ENCODE data around the gene ZNF467. TPM values are rescaled to one million over a fixed set of nuclear protein-coding genes. Genes with fewer than 3 reads are reported as not detected.

Gene ZNF467
- total RNA-seq, 1 donor from 2014 or later, result 2.1 TPM

DNA sequence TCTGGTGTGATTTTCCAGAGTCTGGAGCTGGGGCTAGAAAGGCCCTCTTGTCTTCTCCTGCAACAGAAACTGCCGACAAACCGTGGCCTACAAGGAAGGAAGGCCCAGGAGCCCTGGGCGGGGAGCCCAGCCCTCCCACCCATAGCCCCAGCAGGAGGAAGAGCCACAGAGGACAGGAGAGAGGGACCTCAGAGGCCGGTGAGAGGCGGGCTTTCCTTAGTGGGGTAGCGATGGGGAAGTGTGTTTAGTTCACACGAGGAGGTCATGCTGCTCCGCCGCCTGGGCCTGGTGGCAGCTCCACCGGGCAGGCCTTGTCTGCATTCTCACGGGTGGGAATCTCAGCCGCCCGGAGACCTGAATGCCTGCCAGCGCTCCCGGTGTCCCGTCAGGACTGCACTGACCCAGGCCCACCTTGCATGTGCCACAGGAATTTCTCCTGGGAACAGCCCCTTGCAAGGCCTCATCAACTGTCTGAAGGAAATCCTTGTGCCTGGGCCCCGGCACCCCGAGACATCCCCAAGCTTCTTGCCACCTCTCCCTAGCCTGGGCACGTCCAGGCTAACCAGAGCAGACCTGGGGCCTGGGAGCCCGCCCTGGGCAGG is 50.9 kb downstream of the ZNF467 start:
- H3K36me3 ChIP-seq (ENCODE audit: control insufficient read depth in 3 of 3, insufficient read depth in 3 of 3, low read length in 3 of 3), result peaks cover 37 to 50% (median 42%) of the 10 kb centered on the region in 3 donors

GRCh38 chr7:149721084-149721601 is 52.2 kb downstream of the ZNF467 start:
- Histone ChIP-seq H3K4me1 (ENCODE audit: control insufficient read depth in 3 of 3, insufficient read depth in 3 of 3, low read length in 3 of 3) (peaks cover 25 to 42% (median 41%) of the 10 kb centered on the region in 3 donors), H3K9ac (ENCODE audit: low read depth in 1 of 3, low read length in 3 of 3) (no peak overlapping the region), H3K4me3 (ENCODE audit: low read length in 3 of 3) (no peak overlapping the region), H3K36me3 (ENCODE audit: control insufficient read depth in 3 of 3, insufficient read depth in 3 of 3, low read length in 3 of 3) (peaks cover 36 to 44% (median 38%) of the 10 kb centered on the region in 3 donors), H3K9me3 (ENCODE audit: control insufficient read depth in 3 of 3, low read length in 3 of 3) (no peaks in the 10 kb centered on the region), H3K27me3 (ENCODE audit: control insufficient read depth in 3 of 3, insufficient read depth in 3 of 3, low read length in 3 of 3) (no peaks in the 10 kb centered on the region), H3K27ac (ENCODE audit: low read depth, low read length) (no peak overlapping the region)

More for the DNA sequence above, 50.9 kb downstream of the ZNF467 start:
- H3K4me3 ChIP-seq (ENCODE audit: low read length in 3 of 3), result no peak overlapping the region
- H3K4me1 ChIP-seq (ENCODE audit: control insufficient read depth in 3 of 3, insufficient read depth in 3 of 3, low read length in 3 of 3), result peaks cover 21 to 33% (median 31%) of the 10 kb centered on the region in 3 donors
- no peaks in the 10 kb centered on the region for H3K27me3 ChIP-seq (ENCODE audit: control insufficient read depth in 3 of 3, insufficient read depth in 3 of 3, low read length in 3 of 3)
- no peaks in the 10 kb centered on the region for H3K9me3 ChIP-seq (ENCODE audit: control insufficient read depth in 3 of 3, low read length in 3 of 3)
- no peak overlapping the region for H3K27ac ChIP-seq (ENCODE audit: low read depth, low read length)
- H3K9ac ChIP-seq (ENCODE audit: low read depth in 1 of 3, low read length in 3 of 3), result no peak overlapping the region

DNA sequence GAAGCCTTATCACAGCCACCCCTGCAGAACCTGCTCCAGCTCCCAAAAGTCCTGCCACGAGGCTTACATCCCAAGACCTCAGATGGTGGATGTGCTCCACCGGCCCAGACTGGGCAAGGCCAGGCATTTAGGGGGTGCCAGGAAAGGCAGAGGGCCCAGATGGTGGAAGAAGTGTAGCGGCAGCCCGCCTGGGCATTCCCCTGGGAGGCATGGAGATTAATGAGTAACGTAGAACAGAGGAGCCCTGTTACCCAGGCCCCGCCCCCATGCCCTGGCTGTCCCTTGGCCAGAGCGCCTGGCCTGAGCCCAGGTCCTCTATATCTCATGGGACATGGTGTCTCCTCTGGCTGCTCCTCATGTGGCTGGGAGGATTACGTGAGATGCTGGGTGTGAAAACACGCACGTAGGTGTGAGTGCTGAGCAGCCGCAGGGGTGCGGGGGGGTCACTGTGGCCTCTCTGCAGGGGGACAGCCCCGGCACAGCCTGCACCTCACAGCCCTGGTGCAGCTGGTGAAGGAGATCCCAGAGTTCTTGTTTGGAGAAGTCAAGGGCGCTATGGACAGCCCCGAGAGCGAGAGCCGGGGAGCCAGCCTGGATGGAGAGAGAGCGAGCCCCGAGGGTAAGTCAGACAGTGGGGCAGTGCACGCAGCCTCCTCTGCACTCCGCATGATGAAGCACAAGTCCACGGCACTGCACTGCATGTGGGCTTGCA is 52.9 kb downstream of the ZNF467 start:
- H3K9ac ChIP-seq (ENCODE audit: low read depth in 1 of 3, low read length in 3 of 3), result peak overlapping the region in 1 of 3 donors; percentile 50
- peaks cover 32 to 38% (median 35%) of the 10 kb centered on the region in 3 donors for H3K36me3 ChIP-seq (ENCODE audit: control insufficient read depth in 3 of 3, insufficient read depth in 3 of 3, low read length in 3 of 3)
- peak overlapping the region in 1 of 3 donors; percentile 35 for H3K4me3 ChIP-seq (ENCODE audit: low read length in 3 of 3)
- H3K4me1 ChIP-seq (ENCODE audit: control insufficient read depth in 3 of 3, insufficient read depth in 3 of 3, low read length in 3 of 3), result peaks cover 31 to 48% (median 47%) of the 10 kb centered on the region in 3 donors
- no peak overlapping the region for H3K27ac ChIP-seq (ENCODE audit: low read depth, low read length)
- H3K27me3 ChIP-seq (ENCODE audit: control insufficient read depth in 3 of 3, insufficient read depth in 3 of 3, low read length in 3 of 3), result no peaks in the 10 kb centered on the region
- H3K9me3 ChIP-seq (ENCODE audit: control insufficient read depth in 3 of 3, low read length in 3 of 3), result no peaks in the 10 kb centered on the region

DNA sequence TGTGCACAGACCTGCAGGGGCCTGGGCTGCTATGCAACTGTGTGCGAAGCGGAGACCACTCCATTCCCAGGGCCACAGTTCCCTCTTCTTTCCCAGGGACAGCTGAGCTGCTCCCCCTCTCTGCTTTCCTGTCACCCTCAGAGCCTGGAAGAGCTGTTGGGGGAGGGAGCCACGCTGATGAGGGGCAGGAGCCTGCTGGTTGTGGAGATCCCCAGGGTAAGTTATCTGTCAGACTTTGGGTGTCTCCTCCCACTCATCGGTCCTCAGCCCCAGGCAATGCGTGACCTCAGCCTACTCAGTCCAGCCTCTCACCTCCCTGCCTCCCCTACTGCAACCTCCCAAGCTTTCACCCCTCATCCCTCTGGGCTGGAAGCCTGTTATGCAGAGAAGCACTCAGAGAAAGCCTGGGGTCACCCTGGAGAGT is 53.5 kb downstream of the ZNF467 start:
- Histone ChIP-seq H3K27me3 (ENCODE audit: control insufficient read depth in 3 of 3, insufficient read depth in 3 of 3, low read length in 3 of 3) (no peaks in the 10 kb centered on the region), H3K27ac (ENCODE audit: low read depth, low read length) (no peak overlapping the region), H3K36me3 (ENCODE audit: control insufficient read depth in 3 of 3, insufficient read depth in 3 of 3, low read length in 3 of 3) (peaks cover 29 to 32% (median 31%) of the 10 kb centered on the region in 3 donors), H3K9ac (ENCODE audit: low read depth in 1 of 3, low read length in 3 of 3) (peak overlapping the region in 1 of 3 donors; percentile 50), H3K9me3 (ENCODE audit: control insufficient read depth in 3 of 3, low read length in 3 of 3) (no peaks in the 10 kb centered on the region), H3K4me1 (ENCODE audit: control insufficient read depth in 3 of 3, insufficient read depth in 3 of 3, low read length in 3 of 3) (peaks cover 37 to 54% (median 53%) of the 10 kb centered on the region in 3 donors), H3K4me3 (ENCODE audit: low read length in 3 of 3) (peak overlapping the region in 1 of 3 donors; percentile 45)

- Histone ChIP-seq H3K4me1 (ENCODE audit: control insufficient read depth in 3 of 3, insufficient read depth in 3 of 3, low read length in 3 of 3) (peaks cover 37 to 56% (median 54%) of the 10 kb centered on the region in 3 donors), H3K27ac (ENCODE audit: low read depth, low read length) (no peak overlapping the region), H3K4me3 (ENCODE audit: low read length in 3 of 3) (no peak overlapping the region), H3K36me3 (ENCODE audit: control insufficient read depth in 3 of 3, insufficient read depth in 3 of 3, low read length in 3 of 3) (peaks cover 27 to 29% (median 27%) of the 10 kb centered on the region in 3 donors), H3K9ac (ENCODE audit: low read depth in 1 of 3, low read length in 3 of 3) (peak overlapping the region in 1 of 3 donors; percentile 50), H3K9me3 (ENCODE audit: control insufficient read depth in 3 of 3, low read length in 3 of 3) (no peaks in the 10 kb centered on the region), H3K27me3 (ENCODE audit: control insufficient read depth in 3 of 3, insufficient read depth in 3 of 3, low read length in 3 of 3) (no peaks in the 10 kb centered on the region)
Measured at GRCh38 chr7:149719050-149719899, 54.1 kb downstream of the ZNF467 start.

GRCh38 chr7:149718730-149719049 is 54.7 kb downstream of the ZNF467 start:
- H3K4me1 ChIP-seq (ENCODE audit: control insufficient read depth in 3 of 3, insufficient read depth in 3 of 3, low read length in 3 of 3), result peaks cover 43 to 59% (median 57%) of the 10 kb centered on the region in 3 donors
- H3K27ac ChIP-seq (ENCODE audit: low read depth, low read length), result no peak overlapping the region

GRCh38 chr7:149717481-149717880 is 55.9 kb downstream of the ZNF467 start:
- no peak overlapping the region for H3K27ac ChIP-seq (ENCODE audit: low read depth, low read length)

More at GRCh38 chr7:149718730-149719049, 54.7 kb downstream of the ZNF467 start:
- H3K36me3 ChIP-seq (ENCODE audit: control insufficient read depth in 3 of 3, insufficient read depth in 3 of 3, low read length in 3 of 3), result peaks cover 22 to 23% (median 22%) of the 10 kb centered on the region in 3 donors
- H3K9ac ChIP-seq (ENCODE audit: low read depth in 1 of 3, low read length in 3 of 3), result no peak overlapping the region
- H3K4me3 ChIP-seq (ENCODE audit: low read length in 3 of 3), result no peak overlapping the region
- no peaks in the 10 kb centered on the region for H3K9me3 ChIP-seq (ENCODE audit: control insufficient read depth in 3 of 3, low read length in 3 of 3)
- no peaks in the 10 kb centered on the region for H3K27me3 ChIP-seq (ENCODE audit: control insufficient read depth in 3 of 3, insufficient read depth in 3 of 3, low read length in 3 of 3)

GRCh38 chr7:149716932-149717307 is 56.5 kb downstream of the ZNF467 start:
- Histone ChIP-seq H3K4me1 (ENCODE audit: control insufficient read depth in 3 of 3, insufficient read depth in 3 of 3, low read length in 3 of 3) (peaks cover 43 to 60% (median 58%) of the 10 kb centered on the region in 3 donors), H3K27ac (ENCODE audit: low read depth, low read length) (no peak overlapping the region)

More at GRCh38 chr7:149717481-149717880, 55.9 kb downstream of the ZNF467 start:
- no peak overlapping the region for H3K4me3 ChIP-seq (ENCODE audit: low read length in 3 of 3)
- peaks cover 43 to 60% (median 58%) of the 10 kb centered on the region in 3 donors for H3K4me1 ChIP-seq (ENCODE audit: control insufficient read depth in 3 of 3, insufficient read depth in 3 of 3, low read length in 3 of 3)
- H3K27me3 ChIP-seq (ENCODE audit: control insufficient read depth in 3 of 3, insufficient read depth in 3 of 3, low read length in 3 of 3), result no peaks in the 10 kb centered on the region
- H3K9me3 ChIP-seq (ENCODE audit: control insufficient read depth in 3 of 3, low read length in 3 of 3), result no peaks in the 10 kb centered on the region
- peaks cover 13 to 15% (median 14%) of the 10 kb centered on the region in 3 donors for H3K36me3 ChIP-seq (ENCODE audit: control insufficient read depth in 3 of 3, insufficient read depth in 3 of 3, low read length in 3 of 3)
- no peak overlapping the region for H3K9ac ChIP-seq (ENCODE audit: low read depth in 1 of 3, low read length in 3 of 3)

DNA sequence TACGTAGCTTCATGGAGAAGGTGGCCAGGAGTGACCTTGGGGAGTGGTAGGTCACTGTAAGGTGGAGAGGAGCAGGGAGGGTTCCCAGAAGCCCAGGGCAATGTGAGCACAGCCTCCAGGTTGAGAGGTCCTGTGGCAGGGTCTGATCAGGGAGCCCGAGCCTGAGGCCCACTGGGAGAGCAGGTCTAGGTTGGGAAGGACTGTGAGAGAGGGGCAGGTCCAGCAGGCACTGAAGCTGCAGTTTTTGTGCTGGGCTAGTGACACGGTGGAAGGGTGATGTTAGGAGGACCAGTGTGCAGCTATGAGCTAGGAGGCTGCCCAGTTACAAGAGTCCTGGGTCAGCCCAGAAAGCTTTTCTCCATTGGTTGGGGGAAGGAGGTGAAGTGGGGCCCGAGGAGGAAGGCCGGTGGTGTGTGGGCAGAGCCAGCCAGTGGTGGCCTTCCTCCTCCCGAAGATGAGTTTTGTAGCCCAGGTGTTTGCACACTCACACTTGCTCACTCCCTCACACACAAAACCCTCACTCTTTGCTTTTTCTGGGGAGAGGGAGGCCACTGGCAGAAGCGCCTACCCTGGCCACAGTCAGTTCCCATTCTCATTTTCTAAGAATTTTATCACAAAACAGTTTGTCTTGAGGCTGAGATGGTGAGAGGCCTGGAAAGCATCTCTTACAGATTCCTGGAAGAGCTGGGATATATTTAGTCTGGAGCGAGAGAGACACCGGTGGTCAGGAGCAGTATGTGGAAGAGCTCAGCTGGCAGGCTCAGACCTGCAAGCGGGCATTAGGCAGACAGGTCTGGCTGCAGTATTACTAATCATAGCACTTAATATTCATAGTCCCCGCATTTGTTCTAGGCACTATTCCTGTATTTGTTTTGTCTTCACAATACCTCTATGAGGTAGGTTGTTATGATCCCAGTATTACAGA is 57.1 kb downstream of the ZNF467 start:
- Histone ChIP-seq H3K4me1 (ENCODE audit: control insufficient read depth in 3 of 3, insufficient read depth in 3 of 3, low read length in 3 of 3) (peaks cover 43 to 60% (median 58%) of the 10 kb centered on the region in 3 donors), H3K36me3 (ENCODE audit: control insufficient read depth in 3 of 3, insufficient read depth in 3 of 3, low read length in 3 of 3) (peaks cover 5 to 6% (median 5%) of the 10 kb centered on the region in 3 donors), H3K27ac (ENCODE audit: low read depth, low read length) (peak overlapping the region; percentile 40), H3K27me3 (ENCODE audit: control insufficient read depth in 3 of 3, insufficient read depth in 3 of 3, low read length in 3 of 3) (no peaks in the 10 kb centered on the region), H3K9ac (ENCODE audit: low read depth in 1 of 3, low read length in 3 of 3) (peak overlapping the region in 2 of 3 donors; percentile 13 to 80), H3K4me3 (ENCODE audit: low read length in 3 of 3) (peak overlapping the region in 2 of 3 donors; percentile 66 to 78), H3K9me3 (ENCODE audit: control insufficient read depth in 3 of 3, low read length in 3 of 3) (no peaks in the 10 kb centered on the region)

More at GRCh38 chr7:149716932-149717307, 56.5 kb downstream of the ZNF467 start:
- Histone ChIP-seq H3K27me3 (ENCODE audit: control insufficient read depth in 3 of 3, insufficient read depth in 3 of 3, low read length in 3 of 3) (no peaks in the 10 kb centered on the region), H3K9me3 (ENCODE audit: control insufficient read depth in 3 of 3, low read length in 3 of 3) (no peaks in the 10 kb centered on the region), H3K9ac (ENCODE audit: low read depth in 1 of 3, low read length in 3 of 3) (no peak overlapping the region), H3K36me3 (ENCODE audit: control insufficient read depth in 3 of 3, insufficient read depth in 3 of 3, low read length in 3 of 3) (peaks cover 10 to 11% (median 11%) of the 10 kb centered on the region in 3 donors), H3K4me3 (ENCODE audit: low read length in 3 of 3) (no peak overlapping the region)

All from skeletal muscle tissue (tissue), 4 donors.